ENCODE data around the gene ABCB6. TPM values are rescaled to one million over a fixed set of nuclear protein-coding genes. Genes with fewer than 3 reads are reported as not detected.
A peak's percentile ranks its signal among the peaks of the same experiment; 100 is the strongest.

Gene ABCB6
- total and polyA plus RNA-seq, 7 donors = 24.4 to 64.9 (median 42.2) TPM

- TF ChIP-seq, protein P1, sequence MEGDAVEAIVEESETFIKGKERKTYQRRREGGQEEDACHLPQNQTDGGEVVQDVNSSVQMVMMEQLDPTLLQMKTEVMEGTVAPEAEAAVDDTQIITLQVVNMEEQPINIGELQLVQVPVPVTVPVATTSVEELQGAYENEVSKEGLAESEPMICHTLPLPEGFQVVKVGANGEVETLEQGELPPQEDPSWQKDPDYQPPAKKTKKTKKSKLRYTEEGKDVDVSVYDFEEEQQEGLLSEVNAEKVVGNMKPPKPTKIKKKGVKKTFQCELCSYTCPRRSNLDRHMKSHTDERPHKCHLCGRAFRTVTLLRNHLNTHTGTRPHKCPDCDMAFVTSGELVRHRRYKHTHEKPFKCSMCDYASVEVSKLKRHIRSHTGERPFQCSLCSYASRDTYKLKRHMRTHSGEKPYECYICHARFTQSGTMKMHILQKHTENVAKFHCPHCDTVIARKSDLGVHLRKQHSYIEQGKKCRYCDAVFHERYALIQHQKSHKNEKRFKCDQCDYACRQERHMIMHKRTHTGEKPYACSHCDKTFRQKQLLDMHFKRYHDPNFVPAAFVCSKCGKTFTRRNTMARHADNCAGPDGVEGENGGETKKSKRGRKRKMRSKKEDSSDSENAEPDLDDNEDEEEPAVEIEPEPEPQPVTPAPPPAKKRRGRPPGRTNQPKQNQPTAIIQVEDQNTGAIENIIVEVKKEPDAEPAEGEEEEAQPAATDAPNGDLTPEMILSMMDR (IDR thresholded peaks at IDR 0.05) = no peak
- H3K36me3 ChIP-seq (ENCODE audit: insufficient read depth in 1 of 2, low read depth in 1 of 2) = peaks cover 6 to 65% of the 10 kb centered on the region in 2 donors
- 88 to 92% (median 89%) methylated on average over 5 of the region's 5 CpGs for WGBS, 3 donors
- no peak for DNase-seq
- peaks cover 11% of the 10 kb centered on the region for H3K4me1 ChIP-seq
- no peak overlapping the region for H3K4me3 ChIP-seq
- intact Hi-C loops (cut with DNase I) = no loop called here
- no peak overlapping the region for H3K27ac ChIP-seq
- ATAC-seq = no peak
- H3K9me3 ChIP-seq = no peaks in the 10 kb centered on the region
- H3K27me3 ChIP-seq (ENCODE audit: insufficient read depth in 3 of 3, low read length in 2 of 3) = no peaks in the 10 kb centered on the region
These were observed 37.8 kb downstream of the ABCB6 start for GRCh38 chr2:219180961-219181360.

DNA sequence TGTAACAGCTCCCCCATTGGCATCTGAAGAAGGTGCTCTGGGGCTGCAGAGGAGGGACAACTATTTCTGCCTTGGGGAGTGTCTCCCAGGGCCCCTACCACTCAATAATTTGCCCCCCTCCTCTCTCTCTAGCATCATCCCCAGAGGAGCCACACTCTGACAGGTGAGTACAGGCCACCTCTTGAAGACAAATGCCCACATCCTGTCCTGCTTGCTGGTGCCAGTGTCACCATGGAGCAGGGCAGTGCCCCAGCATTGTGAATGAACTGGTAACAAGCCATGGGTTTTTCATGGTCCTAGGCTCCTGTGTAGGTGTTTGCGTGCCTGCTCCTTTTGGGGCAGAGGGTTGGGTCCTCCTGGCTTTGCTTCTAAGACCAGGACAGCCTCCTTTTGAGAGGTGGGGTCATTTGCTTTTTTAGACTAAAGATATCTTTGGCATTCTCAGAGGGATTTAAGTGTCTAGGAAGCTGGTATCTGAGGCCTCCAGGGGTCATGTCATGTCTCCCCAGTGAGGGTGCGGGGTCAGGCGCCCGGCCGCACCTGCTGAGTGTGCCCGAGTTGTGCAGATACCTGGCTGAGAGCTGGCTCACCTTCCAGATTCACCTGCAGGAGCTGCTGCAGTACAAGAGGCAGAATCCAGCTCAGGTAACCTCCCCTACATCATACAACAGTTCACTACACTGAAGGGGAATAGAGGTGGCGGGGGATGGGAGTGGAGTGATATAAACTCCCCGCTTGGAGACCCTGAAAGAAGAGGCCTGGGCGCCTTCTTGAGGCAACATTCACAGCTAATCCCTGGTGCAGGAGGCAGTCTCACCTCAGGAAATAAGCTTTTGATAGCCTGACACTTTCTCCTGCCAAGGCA, 38.9 kb downstream of the ABCB6 start:
- TF ChIP-seq, protein P1 (IDR thresholded peaks at IDR 0.05) = no peak
- Histone ChIP-seq H3K27me3 (ENCODE audit: insufficient read depth in 3 of 3, low read length in 2 of 3) (no peaks in the 10 kb centered on the region), H3K36me3 (ENCODE audit: insufficient read depth in 1 of 2, low read depth in 1 of 2) (peaks cover 6 to 64% of the 10 kb centered on the region in 2 donors), H3K27ac (no peak overlapping the region), H3K9me3 (no peaks in the 10 kb centered on the region), H3K4me3 (peak overlapping the region; percentile 100), H3K4me1 (peaks cover 22% of the 10 kb centered on the region)
- DNase-seq = no peak
- intact Hi-C loops (cut with DNase I) = loop anchor here (5.0 to 10.0 kb wide), 4 partner anchors 37 to 785 kb away; partner anchors contain the start of genes ABCB6 (in 1 of the 2), CHPF (in 1 of the 2), CTDSP1 (in 1 of the 2) and TMEM198 (in 1 of the 2)
- WGBS, 3 donors = 95 to 97% (median 95%) methylated on average over 9 of the region's 9 CpGs
- ATAC-seq = no peak

- TF ChIP-seq, protein P1 (IDR thresholded peaks at IDR 0.05) = no peak
- ATAC-seq (peak in 1 of 4 donors; percentile 6), DNase-seq (peak in 1 of 2 donors; percentile 56)
- intact Hi-C loops (cut with DNase I) = loop anchor here (1.0 to 10.0 kb wide), 5 partner anchors 28 to 784 kb away; partner anchors contain the start of genes ABCB6 (in 1 of the 2), CHPF (in 1 of the 2), CTDSP1 (in 1 of the 2) and TMEM198 (in 1 of the 2)
- Histone ChIP-seq H3K27me3 (ENCODE audit: insufficient read depth in 3 of 3, low read length in 2 of 3) (no peaks in the 10 kb centered on the region), H3K36me3 (ENCODE audit: insufficient read depth in 1 of 2, low read depth in 1 of 2) (peaks cover 3 to 67% of the 10 kb centered on the region in 2 donors), H3K4me1 (peaks cover 31% of the 10 kb centered on the region), H3K4me3 (peak overlapping the region; percentile 100), H3K9me3 (no peaks in the 10 kb centered on the region), H3K27ac (peak overlapping the region; percentile 87)
- 3 to 8% (median 4%) methylated on average over 24 to 45 of the region's 45 CpGs for WGBS, 3 donors
These were observed 40.2 kb downstream of the ABCB6 start for GRCh38 chr2:219178377-219179175.

DNA sequence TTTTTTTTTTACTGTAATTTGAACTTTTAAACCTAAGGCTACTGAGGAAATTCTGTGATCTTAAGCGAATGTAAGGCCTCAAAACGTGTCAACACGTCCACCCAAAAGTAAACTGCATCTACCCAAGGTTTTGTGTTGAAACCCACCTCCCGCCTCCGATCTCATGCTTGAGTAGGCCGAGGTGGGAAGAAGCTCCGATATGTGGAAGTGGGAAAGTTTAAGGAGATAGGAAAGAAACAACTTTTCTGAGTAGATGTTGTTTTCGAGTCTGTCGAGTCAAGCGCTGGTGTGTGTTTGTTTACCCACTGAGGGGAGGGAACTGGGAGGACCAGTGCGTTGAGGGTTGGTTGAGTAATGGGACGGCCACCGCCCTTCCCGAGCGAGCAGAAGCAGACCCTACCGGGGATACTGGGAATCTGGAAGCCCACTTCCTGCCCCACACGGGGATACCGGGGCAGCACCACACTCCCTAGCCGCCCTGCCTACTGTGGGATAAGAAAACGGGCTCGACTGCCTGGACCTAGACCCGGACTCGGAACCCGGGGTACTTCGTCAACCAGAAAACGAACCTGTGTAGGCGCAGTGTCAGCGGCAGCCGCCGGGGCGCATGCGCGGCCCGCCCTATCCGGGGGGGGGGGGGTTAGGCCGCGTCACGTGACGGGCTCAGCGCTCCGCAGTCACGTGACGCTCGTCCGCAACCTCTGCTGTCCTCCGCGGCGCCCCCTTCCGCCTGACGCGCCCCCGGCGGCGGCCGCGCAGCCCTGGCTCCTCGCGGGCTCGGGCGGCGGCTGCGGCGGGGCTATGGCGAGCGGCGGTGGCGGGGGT, 41.0 kb downstream of the ABCB6 start, which contains the start of gene RETREG2:
RETREG2 (plus strand) TSS at position 724 of the 825 bp plus-strand sequence; CDS start at position 802, 78 bp downstream.
- ATAC-seq = peak; percentile 77 to 87 (median 80)
- H3K36me3 ChIP-seq (ENCODE audit: insufficient read depth in 1 of 2, low read depth in 1 of 2) = peaks cover 3 to 67% of the 10 kb centered on the region in 2 donors
- peak within 1 kb of the TSS; percentile 100 for H3K4me3 ChIP-seq
- TF ChIP-seq, protein P1 (IDR thresholded peaks at IDR 0.05) = peak; percentile 44
- no peaks in the 10 kb centered on the region for H3K9me3 ChIP-seq
- H3K27me3 ChIP-seq (ENCODE audit: insufficient read depth in 3 of 3, low read length in 2 of 3) = no peaks in the 10 kb centered on the region
- DNase-seq = peak; percentile 87 to 93
- intact Hi-C loops (cut with DNase I) = loop anchor here (1.0 to 10.0 kb wide), 5 partner anchors 29 to 783 kb away; partner anchors contain the start of genes ABCB6 (in 1 of the 2), CHPF (in 1 of the 2), CTDSP1 (in 1 of the 2) and TMEM198 (in 1 of the 2)
- WGBS, 3 donors = 0 to 1% (median 0%) methylated on average over 36 to 67 of the region's 67 CpGs
- H3K4me1 ChIP-seq = peaks cover 31% of the 10 kb centered on the region
- H3K27ac ChIP-seq = peak within 1 kb of the TSS; percentile 87

Measured in psoas muscle (tissue), 8 donors.